Fibroblast of lung (primary cell): ENCODE measurements around the gene ANKRD10. TPM values are rescaled to one million over a fixed set of nuclear protein-coding genes. Genes with fewer than 3 reads are reported as not detected.
A peak's percentile ranks its signal among the peaks of the same experiment; 100 is the strongest.

ENCODE experiments used
- DNase-seq, 2 donors: peaks; one replicate each; pipeline versions ENCODE4 v3.0.0 to v3.0.0-alpha.2; 2010; ENCODE audit warnings: low read depth in 2 of 2
- H2AFZ ChIP-seq: 2 replicates; pipeline ENCODE4 v1.5.1; 2012; ENCODE audit warnings: low read length, control low read depth, inconsistent platforms
- H3K27ac ChIP-seq: 2 replicates; pipeline ENCODE4 v1.5.1; 2011; ENCODE audit warnings: low read length, control low read depth; ENCODE audit not compliant: insufficient read depth
- H3K27me3 ChIP-seq: 2 replicates; pipeline ENCODE4 v1.5.1; 2011; ENCODE audit warnings: mild to moderate bottlenecking, low read length; ENCODE audit not compliant: control insufficient read depth, insufficient read depth
- H3K36me3 ChIP-seq: 2 replicates; pipeline ENCODE4 v1.5.1; 2011; ENCODE audit warnings: low read length; ENCODE audit not compliant: control insufficient read depth, insufficient read depth
- H3K4me1 ChIP-seq: 2 replicates; pipeline ENCODE4 v1.5.1; 2011; ENCODE audit warnings: low read length; ENCODE audit not compliant: control insufficient read depth, insufficient read depth; ENCODE audit errors: extremely low read depth
- H3K4me2 ChIP-seq: 2 replicates; pipeline ENCODE4 v1.5.1; 2011; ENCODE audit warnings: low read length, control low read depth; ENCODE audit not compliant: insufficient read depth; ENCODE audit errors: extremely low read depth
- H3K4me3 ChIP-seq, 4 experiments: fragments of 200-600 bp in 1 of 4; sonication (generic) in 1 of 4; replicated peaks in 1 of 4; 2 replicates each; pipeline ENCODE4 v1.5.1; 2011 to 2016; ENCODE audit warnings: low read length in 4 of 4, low read depth in 3 of 4, mild to moderate bottlenecking in 3 of 4, control low read depth in 2 of 4, inconsistent platforms in 1 of 4, mixed read lengths in 1 of 4; ENCODE audit not compliant: insufficient read depth in 1 of 4; ENCODE audit errors: control extremely low read depth in 1 of 4
- H3K79me2 ChIP-seq: 2 replicates; pipeline ENCODE4 v1.5.1; 2012; ENCODE audit warnings: mild to moderate bottlenecking, low read length, inconsistent platforms; ENCODE audit not compliant: control insufficient read depth, insufficient read depth
- H3K9ac ChIP-seq: 2 replicates; pipeline ENCODE4 v1.5.1; 2011; ENCODE audit warnings: mild to moderate bottlenecking, low read length, control low read depth; ENCODE audit not compliant: insufficient read depth
- H3K9me3 ChIP-seq: 2 replicates; pipeline ENCODE4 v1.5.1; 2012; ENCODE audit warnings: low read depth, low read length; ENCODE audit not compliant: control insufficient read depth, insufficient read depth
- H4K20me1 ChIP-seq: 2 replicates; pipeline ENCODE4 v1.5.1; 2011; ENCODE audit warnings: low read length; ENCODE audit not compliant: control insufficient read depth, insufficient read depth; ENCODE audit errors: extremely low read depth
- CTCF ChIP-seq, 2 donors: IDR thresholded peaks in 1 of 2; conservative IDR thresholded peaks in 1 of 2; 1 replicate in 1 of 2; 2 replicates in 1 of 2; pipeline ENCODE4 v1.5.1; 2011 to 2012; ENCODE audit warnings: low read length in 2 of 2, control low read depth in 1 of 2, inconsistent platforms in 1 of 2, low read depth in 1 of 2, mild to moderate bottlenecking in 1 of 2
- EZH2 ChIP-seq: IDR thresholded peaks from 2 replicates; pipeline ENCODE4 v1.5.1; 2012; ENCODE audit warnings: low read length, control low read depth, mild to moderate bottlenecking; ENCODE audit errors: missing control alignments
- polyA plus RNA-seq, 2 donors: library from polyadenylated mRNA; depleted of rRNA in 1 of 2; stranded (reverse) in 1 of 2; unstranded in 1 of 2; fragments of >200 nt; gene quantifications; 2 replicates each; pipeline ENCODE4 v1.2.1, GENCODE V29; 2011 to 2012; ENCODE audit warnings: missing spikeins in 1 of 2
- total RNA-seq: library from RNA; depleted of rRNA; stranded (reverse); fragments of >200 nt; gene quantifications from 2 replicates; pipeline ENCODE4 v1.2.1, GENCODE V29; 2014

ANKRD10 gene
- total and polyA plus RNA-seq, 2 donors (not counting 1 experiment from before 2014, with no cell fraction given) = 29.5 to 130 TPM

DNA sequence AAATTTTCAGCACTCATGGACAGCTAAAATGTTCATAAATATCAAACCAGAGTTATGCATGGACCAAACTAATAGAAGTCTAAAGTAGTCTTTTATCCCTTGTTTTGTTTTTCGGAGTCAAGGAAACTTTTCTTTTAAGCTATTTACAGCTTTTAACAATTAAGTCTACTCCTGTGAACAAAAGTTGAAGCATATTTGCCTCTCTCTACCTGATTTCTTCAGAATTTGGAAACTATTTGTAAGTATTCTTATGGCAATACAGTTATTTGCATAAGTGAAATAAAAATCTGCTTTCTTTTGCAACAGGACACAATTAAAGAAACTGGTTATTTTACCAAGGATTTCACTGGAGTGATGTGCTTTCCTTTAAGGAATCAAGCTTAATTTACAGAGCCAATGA is 47.1 kb upstream of the ANKRD10 start:
- H3K9ac ChIP-seq = no peak overlapping the region
- H3K4me3 ChIP-seq = no peak overlapping the region
- H3K36me3 ChIP-seq = no peaks in the 10 kb centered on the region
- H3K27ac ChIP-seq = no peak overlapping the region
- H3K4me2 ChIP-seq = no peak overlapping the region
- H4K20me1 ChIP-seq = no peaks in the 10 kb centered on the region
- H3K9me3 ChIP-seq = no peaks in the 10 kb centered on the region
- TF ChIP-seq EZH2 (no peak), CTCF (conservative IDR thresholded peaks at IDR 0.05 in 1 of 2, IDR thresholded peaks at IDR 0.05 in 1 of 2; ENCODE audit: low read depth in 1 of 2, low read length in 2 of 2) (no peak)
- H3K27me3 ChIP-seq = no peaks in the 10 kb centered on the region
- H3K4me1 ChIP-seq = no peaks in the 10 kb centered on the region
- H3K79me2 ChIP-seq = no peaks in the 10 kb centered on the region
- no peak overlapping the region for H2AFZ ChIP-seq
- peak in 1 of 2 donors; percentile 22 for DNase-seq

DNA sequence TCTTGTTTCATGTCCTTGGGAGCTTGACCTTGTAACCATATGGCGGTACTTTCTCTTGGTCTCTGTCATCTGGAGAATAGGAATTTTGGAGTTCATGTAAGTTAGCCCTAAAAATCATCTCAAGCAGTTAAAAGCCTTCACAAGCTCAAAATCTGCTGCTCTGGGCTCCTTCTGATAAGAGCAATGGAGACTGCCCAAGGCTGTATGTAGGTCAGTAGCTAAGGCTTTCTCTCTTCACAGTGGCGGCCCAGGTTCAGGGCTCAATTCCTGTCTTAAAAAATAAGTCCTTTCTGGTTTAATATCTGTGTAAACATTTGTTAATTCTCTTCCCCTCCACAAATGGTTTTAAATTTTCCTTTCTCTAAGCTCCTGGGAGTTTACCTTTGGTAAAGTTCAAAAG is 45.3 kb upstream of the ANKRD10 start:
- Histone ChIP-seq H3K27me3 (no peaks in the 10 kb centered on the region), H3K9ac (no peak overlapping the region), H3K4me1 (no peaks in the 10 kb centered on the region), H3K4me3 (no peak overlapping the region), H3K36me3 (no peaks in the 10 kb centered on the region), H2AFZ (no peak overlapping the region), H3K4me2 (no peak overlapping the region), H3K27ac (no peak overlapping the region), H4K20me1 (no peaks in the 10 kb centered on the region), H3K9me3 (no peaks in the 10 kb centered on the region), H3K79me2 (no peaks in the 10 kb centered on the region)
- no peak for TF ChIP-seq EZH2
- no peak for TF ChIP-seq CTCF (conservative IDR thresholded peaks at IDR 0.05 in 1 of 2, IDR thresholded peaks at IDR 0.05 in 1 of 2; ENCODE audit: low read depth in 1 of 2, low read length in 2 of 2)
- DNase-seq = no peak

GRCh38 chr13:110957931-110958330 is 43.1 kb upstream of the ANKRD10 start:
- H3K27ac ChIP-seq = no peak overlapping the region
- no peak overlapping the region for H3K4me2 ChIP-seq
- no peak overlapping the region for H3K9ac ChIP-seq
- H3K9me3 ChIP-seq = no peaks in the 10 kb centered on the region
- H3K27me3 ChIP-seq = no peaks in the 10 kb centered on the region
- no peak overlapping the region for H3K4me3 ChIP-seq
- H4K20me1 ChIP-seq = no peaks in the 10 kb centered on the region
- H2AFZ ChIP-seq = no peak overlapping the region
- H3K36me3 ChIP-seq = no peaks in the 10 kb centered on the region
- no peak for TF ChIP-seq EZH2
- no peak for TF ChIP-seq CTCF (conservative IDR thresholded peaks at IDR 0.05 in 1 of 2, IDR thresholded peaks at IDR 0.05 in 1 of 2; ENCODE audit: low read depth in 1 of 2, low read length in 2 of 2)
- H3K4me1 ChIP-seq = peaks cover 4% of the 10 kb centered on the region
- H3K79me2 ChIP-seq = no peaks in the 10 kb centered on the region
- no peak for DNase-seq
